A549 (cell line): ENCODE data around the gene GNG12. TPM values are rescaled to one million over a fixed set of nuclear protein-coding genes. Genes with fewer than 3 reads are reported as not detected.

Experiments used
- ATAC-seq, 2 experiments: fragments of 200-7000 bp in 1 of 2; fragments of >200 bp in 1 of 2; cut with Nextera tagmentation in 1 of 2; cut with Tn5 transposase in 1 of 2; 3 replicates each; pipeline versions ENCODE4 v1.8.0 to v1.9.1; 2018 to 2020; ENCODE audit warnings: mild to moderate bottlenecking in 1 of 2, moderate library complexity in 1 of 2
- CTCF ChIA-PET: fragments of 300-600 bp; sonication (Branson Sonifier 250); formaldehyde crosslinking; extraction: SDS; loops from one replicate; lab custom pipeline; 2021; ENCODE audit warnings: antibody characterized with exemption, inconsistent platforms; lab: Yijun Ruan, JAX
- POLR2A ChIA-PET: fragments of 350-600 bp; formaldehyde crosslinking; extraction: SDS; loops from one replicate; lab custom pipeline; 2021; ENCODE audit warnings: antibody characterized with exemption, inconsistent platforms; lab: Yijun Ruan, JAX
- DNase-seq, 2 experiments: peaks; one replicate each; pipeline versions ENCODE4 v3.0.0 to v3.0.0-alpha.2; 2011 to 2016; ENCODE audit warnings: low read depth in 1 of 2, low spot score in 1 of 2
- FAIRE-seq: peaks from 2 replicates; lab custom pipeline; 2011; peaks lifted over from hg19 to GRCh38; lab: Jason Lieb, UNC
- H3K27ac ChIP-seq, 2 experiments: fragments of >200 bp; sonication (Bioruptor Twin); formaldehyde crosslinking; 3 replicates each; pipeline ENCODE4 v1.5.1; 2016 to 2017
- H3K4me1 ChIP-seq: fragments of >200 bp; sonication (Bioruptor Twin); formaldehyde crosslinking; 3 replicates; pipeline ENCODE4 v1.6.1; 2016
- H3K4me2 ChIP-seq: fragments of >200 bp; sonication (Bioruptor Twin); formaldehyde crosslinking; 3 replicates; pipeline ENCODE4 v1.6.1; 2016
- H3K4me3 ChIP-seq: fragments of >200 bp; sonication (Bioruptor Twin); formaldehyde crosslinking; 3 replicates; pipeline ENCODE4 v1.5.1; 2016
- H3K9me3 ChIP-seq: fragments of >200 bp; sonication (Bioruptor Twin); formaldehyde crosslinking; 3 replicates; pipeline ENCODE4 v1.6.1; 2016
- BCL3 ChIP-seq: fragments of >200 bp; sonication (Bioruptor Twin); formaldehyde crosslinking; IDR thresholded peaks from 3 replicates; pipeline ENCODE4 v1.6.1; 2016
- BHLHE40 ChIP-seq: IDR thresholded peaks from 2 replicates; pipeline ENCODE4 v1.6.1; 2012; ENCODE audit warnings: low read depth, low read length, inconsistent platforms
- CEBPB ChIP-seq, 2 experiments: fragments of >200 bp in 1 of 2; sonication (Bioruptor Twin) in 1 of 2; formaldehyde crosslinking in 1 of 2; IDR thresholded peaks; 2 replicates each; pipeline ENCODE4 v1.6.1; 2012 to 2016
- CTCF ChIP-seq: fragments of >200 bp; sonication (Bioruptor Twin); formaldehyde crosslinking; IDR thresholded peaks from 3 replicates; pipeline ENCODE4 v1.5.1; 2016
- EHMT2 ChIP-seq: fragments of 200-600 bp; sonication (generic); IDR thresholded peaks from 2 replicates; pipeline ENCODE4 v1.6.1; 2016; ENCODE audit warnings: antibody characterized with exemption, low read depth, mild to moderate bottlenecking, moderate library complexity
- ELK1 ChIP-seq: fragments of 150-350 bp; IDR thresholded peaks from 2 replicates; pipeline ENCODE4 v1.6.1; 2014; ENCODE audit warnings: low read depth, mild to moderate bottlenecking, low read length
- EP300 ChIP-seq, 2 experiments: fragments of >200 bp; sonication (Bioruptor Twin); formaldehyde crosslinking; IDR thresholded peaks; 2 replicates in 1 of 2; 3 replicates in 1 of 2; pipeline ENCODE4 v1.6.1; 2016 to 2017
- FOSB ChIP-seq: fragments of 250-450 bp; sonication (Bioruptor Pico); IDR thresholded peaks from 2 replicates; pipeline ENCODE4 v1.5.0; 2020; ENCODE audit warnings: mild to moderate bottlenecking, moderate library complexity
- FOSL2 ChIP-seq, 2 experiments: fragments of 450-650 bp in 1 of 2; fragments of >200 bp in 1 of 2; sonication (Bioruptor Twin) in 1 of 2; formaldehyde crosslinking; IDR thresholded peaks; 2 replicates each; pipeline versions ENCODE4 v1.5.0 to v1.6.1; 2016 to 2020; ENCODE audit warnings: mild to moderate bottlenecking in 1 of 2, moderate library complexity in 1 of 2
- GATA3 ChIP-seq: IDR thresholded peaks from 2 replicates; pipeline ENCODE4 v1.6.1; 2012; ENCODE audit warnings: borderline replicate concordance
- HMGXB4 ChIP-seq: fragments of 250-450 bp; sonication (Bioruptor Pico); IDR thresholded peaks from 2 replicates; pipeline ENCODE4 v1.5.0; 2021; ENCODE audit warnings: mild to moderate bottlenecking, moderate library complexity, borderline replicate concordance
- JUN ChIP-seq, 2 experiments: fragments of >200 bp; sonication (Bioruptor Twin); formaldehyde crosslinking; IDR thresholded peaks; 2 replicates in 1 of 2; 3 replicates in 1 of 2; pipeline ENCODE4 v1.6.1; 2016 to 2017
- JUNB ChIP-seq: fragments of >200 bp; sonication (Bioruptor Twin); formaldehyde crosslinking; IDR thresholded peaks from 2 replicates; pipeline ENCODE4 v1.6.1; 2016
- KDM1A ChIP-seq: fragments of 200-600 bp; sonication (generic); IDR thresholded peaks from 2 replicates; pipeline ENCODE4 v1.6.1; 2016; ENCODE audit warnings: low read depth, mild to moderate bottlenecking
- MAX ChIP-seq: IDR thresholded peaks from 2 replicates; pipeline ENCODE4 v1.6.1; 2012
- MAZ ChIP-seq: fragments of 150-350 bp; IDR thresholded peaks from 2 replicates; pipeline ENCODE4 v1.6.1; 2014; ENCODE audit warnings: antibody characterized with exemption, low read depth, low read length, borderline replicate concordance
- NPAS2 ChIP-seq: fragments of 250-450 bp; sonication (Bioruptor Pico); IDR thresholded peaks from 2 replicates; pipeline ENCODE4 v1.8.0; 2022; ENCODE audit warnings: mild to moderate bottlenecking, moderate library complexity, borderline replicate concordance
- NR3C1 ChIP-seq: fragments of >200 bp; sonication (Bioruptor Twin); formaldehyde crosslinking; IDR thresholded peaks from 3 replicates; pipeline ENCODE4 v1.6.1; 2017
- PBX3 ChIP-seq: IDR thresholded peaks from 2 replicates; pipeline ENCODE4 v1.6.1; 2012
- POLR2A ChIP-seq: IDR thresholded peaks from 2 replicates; pipeline ENCODE4 v1.6.1; 2012; ENCODE audit warnings: mild to moderate bottlenecking, low read length
- RAD21 ChIP-seq, 2 experiments: fragments of >200 bp in 1 of 2; sonication (Bioruptor Twin) in 1 of 2; formaldehyde crosslinking in 1 of 2; IDR thresholded peaks in 1 of 2; conservative IDR thresholded peaks in 1 of 2; 2 replicates in 1 of 2; 3 replicates in 1 of 2; pipeline ENCODE4 v1.6.1; 2012 to 2018; ENCODE audit warnings: inconsistent platforms in 1 of 2
- SMC3 ChIP-seq: fragments of >200 bp; sonication (Bioruptor Twin); formaldehyde crosslinking; IDR thresholded peaks from 3 replicates; pipeline ENCODE4 v1.6.1; 2018; ENCODE audit warnings: inconsistent platforms
- TFCP2L1 ChIP-seq: fragments of 250-450 bp; sonication (Bioruptor Pico); IDR thresholded peaks from 2 replicates; pipeline ENCODE4 v1.5.0; 2021; ENCODE audit warnings: mild to moderate bottlenecking
- ZFP36 ChIP-seq: fragments of 450-650 bp; IDR thresholded peaks from 2 replicates; pipeline ENCODE4 v1.6.1; 2014; ENCODE audit warnings: borderline replicate concordance; ENCODE audit not compliant: partially characterized antibody
- ZSCAN20 ChIP-seq: fragments of 250-450 bp; sonication (Bioruptor Pico); IDR thresholded peaks from 2 replicates; pipeline ENCODE4 v1.8.0; 2022; ENCODE audit warnings: mild to moderate bottlenecking, moderate library complexity
- WGBS: methylation state at CpG from one replicate; pipeline ENCODE4 v1.1.6; 2017; ENCODE audit errors: missing lambda C conversion rate; 5-methylcytosine and 5-hydroxymethylcytosine counted together
- polyA plus RNA-seq, 4 experiments: library from polyadenylated mRNA; depleted of rRNA in 3 of 4; stranded (reverse); fragments of >200 nt; fragmentation: RNase III in 1 of 4; extraction: RNeasy Plus Mini Kit Qiagen cat#74134 plus additional on column Dnase treatment in 1 of 4; gene quantifications; 2 replicates in 3 of 4; 3 replicates in 1 of 4; pipeline ENCODE4 v1.2.3, GENCODE V29; 2011 to 2017

GNG12 gene
- polyA plus RNA-seq, 2 of the 4 experiments (the other 2 are of a cell fraction), result 91.8 to 132 TPM

- WGBS, result 37% methylated on average over 1 of the region's 1 CpG
- DNase-seq (peak; percentile 55 to 86), ATAC-seq (peak; percentile 84), FAIRE-seq (no peak)
- no peak for TF ChIP-seq NR3C1
- no peak for TF ChIP-seq BHLHE40
- peak; percentile 48; the same call in 1 of the 2 replicates for TF ChIP-seq GATA3
- TF ChIP-seq JUNB, result peak; percentile 78
- no peak for TF ChIP-seq MAZ
- TF ChIP-seq PBX3, result no peak
- no peak for TF ChIP-seq RAD21 (conservative IDR thresholded peaks at IDR 0.05 in 1 of 2, IDR thresholded peaks at IDR 0.05 in 1 of 2)
- no peak for TF ChIP-seq NPAS2
- TF ChIP-seq BCL3, result no peak
- no peak for TF ChIP-seq ZSCAN20 (CRISPR knock-in tag)
- TF ChIP-seq JUN (IDR thresholded peaks at IDR 0.05), result peak in 1 of 2 experiments; percentile 27; a peak in 1 of 5 replicates
- peak; percentile 63 for TF ChIP-seq FOSL2 (IDR thresholded peaks at IDR 0.05)
- TF ChIP-seq FOSL2 (CRISPR knock-in tag; IDR thresholded peaks at IDR 0.05), result peak; percentile 87
- TF ChIP-seq EHMT2, result no peak
- no peak for TF ChIP-seq POLR2A
- TF ChIP-seq MAX, result no peak
- TF ChIP-seq CEBPB (IDR thresholded peaks at IDR 0.05), result no peak
- TF ChIP-seq ZFP36, result no peak
- TF ChIP-seq TFCP2L1 (CRISPR knock-in tag), result no peak
- TF ChIP-seq HMGXB4 (CRISPR knock-in tag), result no peak
- TF ChIP-seq FOSB (CRISPR knock-in tag), result no peak
- no peaks in the 10 kb centered on the region for H3K9me3 ChIP-seq
- ChIA-PET POLR2A (no interaction called here), CTCF (interaction anchor here (0.7 to 10.7 kb wide), 32 partner anchors 12 to 534 kb away, joined by 3 to 177 read pairs (median 4); no protein-coding TSS in a partner anchor)
- no peak overlapping the region for H3K4me3 ChIP-seq
- H3K4me2 ChIP-seq, result peak overlapping the region; percentile 69
- H3K27ac ChIP-seq, result peak overlapping the region; percentile 77 to 88
- peaks cover 26% of the 10 kb centered on the region for H3K4me1 ChIP-seq
Measured at GRCh38 chr1:67850611-67851075, 17.4 kb upstream of the GNG12 start.

GRCh38 chr1:67850151-67850551 lies 16.9 kb upstream of the GNG12 start:
- peak; percentile 63 to 68 for ATAC-seq
- TF ChIP-seq ELK1 (no peak), SMC3 (peak; percentile 83), EP300 (IDR thresholded peaks at IDR 0.05) (no peak), RAD21 (conservative IDR thresholded peaks at IDR 0.05 in 1 of 2, IDR thresholded peaks at IDR 0.05 in 1 of 2) (peak; percentile 72 to 75), CTCF (peak; percentile 63), KDM1A (no peak)
- TF ChIP-seq, all 56 proteins: peak for 3
- CTCF ChIA-PET, result interaction anchor here (0.7 to 10.7 kb wide), 28 partner anchors 10 to 534 kb away, joined by 3 to 177 read pairs (median 4); no protein-coding TSS in a partner anchor
- POLR2A ChIA-PET, result no interaction called here
- DNase-seq, result peak in 1 of 2 experiments; percentile 58
- no peak for FAIRE-seq
- peak overlapping the region; percentile 77 to 88 for H3K27ac ChIP-seq
- no peaks in the 10 kb centered on the region for H3K9me3 ChIP-seq
- no peak overlapping the region for H3K4me3 ChIP-seq
- peaks cover 26% of the 10 kb centered on the region for H3K4me1 ChIP-seq
- H3K4me2 ChIP-seq, result peak overlapping the region; percentile 69
